HG02678 (cell line): ENCODE measurements around the gene AATK.

Source experiments
- ATAC-seq: cut with Tn5 transposase; IDR thresholded peaks from one replicate; pipeline ENCODE4 v1.9.1; 2021; ENCODE audit warnings: mild to moderate bottlenecking, moderate library complexity; ENCODE audit not compliant: unreplicated experiment

Gene AATK

DNA sequence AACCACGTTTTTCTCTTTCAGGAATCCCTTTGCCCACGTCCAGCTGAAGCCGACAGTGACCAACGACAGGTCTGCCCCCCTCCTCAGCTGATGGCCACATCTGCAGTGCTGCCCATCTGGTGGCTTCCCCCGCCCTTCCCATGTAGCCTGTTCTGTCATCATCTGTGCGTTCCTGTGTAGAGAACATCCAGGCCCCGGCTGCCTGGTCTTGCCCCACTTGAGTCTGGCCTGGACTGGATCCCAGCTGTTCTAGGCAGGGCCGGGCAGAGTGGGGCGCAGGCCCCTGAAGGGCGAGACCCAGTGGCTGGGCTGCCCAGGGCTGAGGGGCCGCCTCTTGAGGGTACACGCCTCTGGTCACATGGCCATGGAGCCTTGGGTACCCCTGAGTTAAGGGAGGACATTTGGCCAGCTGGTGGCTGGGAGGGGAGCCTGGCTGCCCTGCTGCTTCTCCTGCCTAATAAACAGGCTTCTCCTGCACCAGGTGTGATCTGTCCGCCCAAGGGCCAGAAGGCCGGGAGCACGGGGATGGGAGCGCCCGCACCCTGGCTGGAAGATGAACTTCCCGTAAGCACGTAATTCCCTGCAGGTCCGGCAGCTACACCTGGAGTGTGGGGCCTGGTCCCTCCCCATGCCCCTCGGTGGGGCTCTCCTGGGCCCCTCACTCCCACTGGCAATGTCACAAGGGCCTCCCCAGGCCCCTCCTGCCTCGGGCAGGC lies 50.1 kb downstream of the AATK start:
- ATAC-seq, result no peak

DNA sequence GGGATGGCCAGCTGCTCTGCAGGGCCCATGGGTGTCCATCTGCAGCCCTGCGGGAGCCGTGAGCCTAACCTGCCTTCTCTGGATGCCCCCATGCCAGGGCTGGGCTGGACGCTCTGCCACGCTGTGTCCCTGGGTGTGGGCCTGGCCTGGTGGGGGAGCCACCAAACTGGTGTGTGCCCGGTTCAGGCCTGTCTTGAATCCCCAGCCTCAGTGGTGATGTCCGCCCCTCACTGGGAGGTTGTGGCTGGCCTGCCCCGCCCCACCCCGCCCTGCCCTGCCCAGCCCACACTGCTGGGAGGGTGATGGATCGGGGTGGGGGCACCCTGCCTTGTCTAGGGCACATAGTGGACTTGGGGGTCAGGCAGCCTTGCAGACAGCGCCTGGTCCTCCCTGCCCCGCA lies 50.8 kb downstream of the AATK start:
- no peak for ATAC-seq

- ATAC-seq, result no peak
These were observed 51.5 kb downstream of the AATK start for GRCh38 chr17:81114351-81115093.

GRCh38 chr17:81113158-81113724 lies 52.8 kb downstream of the AATK start:
- ATAC-seq, result no peak

DNA sequence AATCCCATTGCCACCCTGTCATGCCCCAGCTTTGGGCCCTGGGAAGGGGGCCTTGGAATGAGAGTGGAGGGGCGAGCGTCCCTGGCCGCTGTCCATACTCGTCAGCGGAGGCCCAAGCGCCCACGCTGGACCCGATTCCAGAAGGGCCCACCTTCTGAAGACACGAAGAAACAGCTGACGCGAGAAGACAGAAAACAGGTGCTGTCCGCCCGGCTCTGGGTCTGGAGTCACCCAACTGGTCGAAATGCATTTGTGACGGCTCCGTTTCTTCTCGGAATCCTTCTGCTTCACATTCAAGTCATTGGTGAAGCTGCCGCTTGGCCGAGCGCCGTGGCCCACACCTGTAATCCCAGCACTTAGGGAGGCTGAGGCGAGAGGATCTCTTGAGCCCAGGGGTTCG lies 53.6 kb downstream of the AATK start:
- no peak for ATAC-seq

- ATAC-seq, result no peak
These were observed 55.0 kb downstream of the AATK start for GRCh38 chr17:81111066-81111465.

GRCh38 chr17:81110488-81111040 lies 55.5 kb downstream of the AATK start:
- ATAC-seq, result no peak

DNA sequence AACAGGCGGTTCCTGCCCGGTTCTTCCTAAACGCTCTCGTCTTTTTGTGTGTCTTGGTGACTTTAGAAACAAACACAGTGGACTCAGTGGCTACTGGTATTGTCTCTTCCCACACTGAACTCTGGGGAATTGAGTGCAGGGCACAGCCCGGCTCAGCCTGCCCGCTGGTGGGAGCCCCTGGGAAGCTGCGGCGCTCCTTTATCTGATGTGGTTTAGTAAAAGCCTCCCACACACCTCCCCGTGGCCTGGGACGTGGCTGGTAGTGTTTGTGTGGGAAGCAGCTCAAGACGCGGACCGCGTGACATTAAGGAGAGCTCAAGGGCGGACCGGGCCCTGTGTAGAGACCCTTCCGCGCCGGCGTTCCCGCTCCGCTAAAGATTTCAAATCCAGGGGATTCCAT lies 56.1 kb downstream of the AATK start:
- no peak for ATAC-seq

DNA sequence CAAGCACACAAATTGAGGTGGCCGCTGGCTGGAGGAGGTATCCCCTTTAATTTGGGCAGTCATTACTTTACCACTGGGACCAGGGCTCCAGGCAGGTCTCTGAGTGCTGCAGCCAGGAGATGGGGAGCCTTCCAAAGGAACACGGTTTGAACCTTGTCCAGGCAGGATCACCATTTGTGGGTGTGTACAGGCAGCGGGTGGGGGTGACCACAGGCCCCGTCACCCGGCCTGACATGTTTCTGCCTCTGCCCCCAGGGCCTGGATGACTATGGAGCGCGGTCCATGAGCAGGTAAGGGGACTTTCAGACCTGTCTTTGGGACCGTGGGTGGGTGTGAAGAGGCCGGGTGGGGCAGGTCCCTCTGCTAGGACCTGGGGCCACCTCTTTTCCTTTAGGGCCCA lies 57.8 kb downstream of the AATK start:
- ATAC-seq, result no peak

- no peak for ATAC-seq
These were observed 59.3 kb downstream of the AATK start for GRCh38 chr17:81106716-81107115.

DNA sequence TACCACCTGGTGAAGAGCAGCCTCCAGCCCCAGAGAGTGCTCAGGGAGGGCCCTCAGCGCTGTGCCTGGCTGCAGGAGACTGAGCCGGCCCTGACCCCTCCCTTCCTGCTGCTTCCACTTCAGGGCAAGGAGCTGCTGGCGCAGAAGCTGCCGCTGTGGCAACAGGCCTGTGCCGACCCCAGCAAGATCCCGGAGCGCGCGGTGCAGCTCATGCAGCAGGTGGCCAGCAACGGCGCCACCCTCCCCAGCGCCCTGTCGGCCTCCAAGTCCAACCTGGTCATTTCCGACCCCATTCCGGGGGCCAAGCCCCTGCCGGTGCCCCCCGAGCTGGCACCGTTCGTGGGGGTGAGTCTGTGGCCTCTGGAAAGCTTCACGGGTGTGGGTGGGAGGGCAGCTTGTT lies 62.6 kb downstream of the AATK start:
- no peak for ATAC-seq

DNA sequence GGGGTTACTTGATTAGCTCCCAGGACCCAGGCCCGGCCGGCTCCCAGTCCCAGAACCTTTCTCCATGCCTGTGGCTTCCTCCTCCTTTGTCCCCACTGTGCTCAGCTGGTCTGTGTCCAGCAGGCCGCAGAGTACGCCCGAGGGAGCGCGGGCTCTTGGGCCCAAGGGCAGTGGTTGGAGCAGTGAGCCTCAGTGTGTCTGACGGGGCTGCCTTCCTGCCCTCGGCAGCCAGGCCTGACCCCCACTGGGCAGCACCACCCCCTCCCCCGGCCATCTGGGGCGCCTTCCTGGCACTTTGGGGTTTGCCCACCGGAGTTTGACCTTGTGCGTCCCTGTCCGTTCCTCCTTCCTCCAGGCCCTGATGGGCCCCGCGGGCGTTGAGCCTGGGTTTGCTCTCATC lies 63.2 kb downstream of the AATK start:
- ATAC-seq, result no peak

- no peak for ATAC-seq
These were observed 63.7 kb downstream of the AATK start for GRCh38 chr17:81102352-81102751.

- ATAC-seq, result peak; percentile 76
These were observed 64.3 kb downstream of the AATK start for GRCh38 chr17:81101614-81102306.

- ATAC-seq, result no peak
These were observed 65.4 kb downstream of the AATK start for GRCh38 chr17:81100668-81101067.

GRCh38 chr17:81099888-81100287 lies 66.1 kb downstream of the AATK start:
- no peak for ATAC-seq

DNA sequence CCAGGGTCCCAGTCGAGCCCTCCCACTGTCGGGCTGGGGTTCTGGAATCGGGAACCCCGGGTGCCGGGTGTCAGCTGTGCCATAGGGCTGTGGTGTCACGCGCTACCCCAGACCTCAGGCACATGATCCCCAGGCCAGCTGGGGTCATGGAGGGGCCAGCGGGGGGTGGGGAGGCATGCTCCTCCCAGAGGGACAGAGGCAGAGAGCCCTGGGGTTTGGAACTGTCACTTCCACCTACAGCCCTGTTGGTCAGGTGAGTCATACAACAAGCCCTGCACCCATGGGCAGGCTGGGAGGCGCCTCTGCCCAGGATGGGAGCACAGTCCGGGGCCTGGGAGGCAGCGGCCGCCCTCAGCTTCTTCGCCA lies 68.1 kb downstream of the AATK start:
- no peak for ATAC-seq

DNA sequence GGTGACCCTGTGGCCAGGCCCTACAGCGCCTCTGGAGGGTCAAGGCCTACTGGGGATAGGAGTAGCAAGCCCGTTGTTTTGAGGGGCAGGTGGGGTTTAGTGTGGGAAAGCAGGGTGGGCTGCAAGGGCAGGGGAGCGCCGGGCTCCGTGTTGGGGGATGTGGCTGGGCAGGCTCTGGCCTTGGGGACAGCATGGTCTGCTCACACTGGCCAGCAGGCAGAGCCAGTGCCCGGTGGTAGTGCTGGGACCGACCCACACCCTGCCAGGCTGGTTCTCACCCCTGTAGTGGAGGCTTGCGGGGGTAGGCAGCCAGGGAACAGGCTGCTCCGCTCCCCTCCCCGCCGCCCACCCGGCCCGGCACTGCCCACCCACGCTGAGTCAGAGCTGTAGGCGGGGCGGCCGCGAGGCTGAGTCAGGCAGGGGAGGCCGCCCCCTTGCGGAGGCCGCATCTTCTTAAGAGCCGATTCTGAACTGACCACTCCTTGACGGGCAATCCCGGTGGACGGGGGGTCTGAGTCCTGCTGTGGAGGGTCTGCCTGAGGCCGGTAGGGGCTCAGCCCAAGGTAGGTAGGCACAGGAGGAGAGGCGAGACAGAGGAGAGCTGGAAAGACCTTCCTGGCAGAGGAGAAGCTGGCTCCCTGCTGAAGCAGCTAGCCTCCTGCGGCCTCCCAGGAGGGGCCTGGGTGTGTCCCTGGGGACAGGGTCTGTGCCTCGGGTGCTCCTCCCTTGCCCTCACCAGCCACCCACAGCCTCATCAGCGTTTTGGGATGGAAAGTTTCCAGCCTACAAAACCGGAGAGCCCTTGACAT lies 68.7 kb downstream of the AATK start:
- no peak for ATAC-seq

GRCh38 chr17:81096741-81097133 lies 69.3 kb downstream of the AATK start:
- ATAC-seq, result no peak

- ATAC-seq, result no peak
These were observed 70.6 kb downstream of the AATK start for GRCh38 chr17:81095383-81095762.
